DMS153 treated with DMSO at 0.1 percent for 48 hours (cell line): ENCODE results near the gene FADS3.

Source experiments
- DNase-seq: peaks from one replicate; lab custom pipeline; 2025; ENCODE audit not compliant: unreplicated experiment; lab: John Stamatoyannopoulos, UW

FADS3 gene

DNA sequence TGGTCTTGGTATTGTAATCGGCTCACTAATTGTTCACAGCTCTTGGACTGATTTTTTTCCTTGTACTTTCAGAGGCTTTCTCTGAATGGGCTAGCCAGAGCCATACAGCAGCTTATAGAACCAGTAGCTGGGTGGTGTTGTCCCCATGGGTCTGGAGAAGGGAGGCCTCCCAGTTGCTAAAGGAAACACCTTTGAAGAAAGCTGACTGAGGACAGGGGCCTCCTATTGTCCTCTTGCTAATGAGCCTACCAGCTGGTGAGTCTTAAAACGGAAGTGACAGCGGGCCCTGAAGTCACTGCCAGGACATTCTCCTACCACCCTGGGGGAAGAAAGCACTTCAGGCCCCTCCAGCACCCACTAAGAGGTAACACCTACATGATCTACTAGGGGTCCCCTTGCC is 9.9 kb downstream of the FADS3 start:
- no peak for DNase-seq

DNA sequence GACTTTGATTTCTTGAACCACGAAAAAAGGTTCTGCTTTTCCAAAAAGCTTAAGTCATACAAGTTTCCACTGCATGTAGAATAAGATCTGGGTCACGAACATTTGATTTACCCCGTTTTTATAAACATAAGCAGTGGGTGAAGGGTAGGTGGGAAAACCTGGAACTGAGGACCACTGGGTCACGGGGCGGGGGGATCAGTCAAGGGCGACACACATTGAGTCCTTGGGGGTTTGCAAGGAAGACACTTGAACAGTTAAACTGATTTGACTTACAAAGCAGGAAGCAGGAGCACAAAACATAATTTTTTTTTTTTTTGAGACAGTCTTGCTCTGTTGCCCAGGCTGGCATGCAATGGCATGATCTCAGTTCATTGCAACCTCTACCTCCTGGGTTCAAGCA is 10.9 kb downstream of the FADS3 start:
- DNase-seq: no peak

DNA sequence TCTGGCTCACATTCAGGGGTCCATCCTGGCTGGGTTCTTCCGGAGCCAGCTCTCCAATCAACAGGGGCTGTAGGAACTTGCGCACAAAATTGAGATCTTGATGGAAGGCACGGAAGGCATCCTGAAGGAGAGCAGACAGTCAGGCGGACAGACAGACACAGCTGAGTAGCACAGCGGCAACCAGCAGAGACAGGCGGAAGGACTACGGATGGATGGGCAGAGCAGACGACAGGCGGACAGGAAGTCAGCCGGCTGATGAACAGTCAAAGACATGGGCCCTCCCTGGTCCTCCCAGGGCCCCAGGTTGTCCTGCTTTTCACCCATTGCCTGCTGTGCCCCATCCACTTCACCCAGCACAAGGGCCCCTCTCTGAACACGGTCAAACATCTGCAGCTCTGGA is 11.3 kb downstream of the FADS3 start:
- no peak for DNase-seq

GRCh38 chr11:61879152-61879551 is 12.2 kb downstream of the FADS3 start:
- DNase-seq: no peak

DNA sequence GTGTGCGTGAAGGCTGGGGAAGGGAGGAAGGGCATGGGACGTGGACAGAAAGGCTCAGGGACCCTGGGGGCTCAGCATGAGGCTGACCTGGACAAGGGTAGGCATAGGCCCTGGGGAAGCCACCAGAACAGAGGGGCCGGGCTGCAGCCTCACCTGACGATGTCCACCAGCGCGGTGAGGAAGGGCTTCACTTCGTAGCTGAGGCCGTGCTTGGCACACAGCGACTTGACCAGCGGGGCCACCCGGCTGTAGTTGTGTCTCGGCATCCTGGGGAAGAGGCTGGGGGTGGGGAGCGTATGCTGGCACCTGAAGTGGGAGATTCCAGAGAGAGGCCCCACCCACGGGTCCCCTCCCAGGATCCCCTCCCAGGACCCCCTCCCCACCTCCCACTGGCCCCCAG is 15.6 kb downstream of the FADS3 start:
- no peak for DNase-seq

GRCh38 chr11:61874853-61875252 is 16.5 kb downstream of the FADS3 start:
- DNase-seq: no peak

- DNase-seq: no peak
Observed at GRCh38 chr11:61874377-61874809, 17.0 kb downstream of the FADS3 start.

DNA sequence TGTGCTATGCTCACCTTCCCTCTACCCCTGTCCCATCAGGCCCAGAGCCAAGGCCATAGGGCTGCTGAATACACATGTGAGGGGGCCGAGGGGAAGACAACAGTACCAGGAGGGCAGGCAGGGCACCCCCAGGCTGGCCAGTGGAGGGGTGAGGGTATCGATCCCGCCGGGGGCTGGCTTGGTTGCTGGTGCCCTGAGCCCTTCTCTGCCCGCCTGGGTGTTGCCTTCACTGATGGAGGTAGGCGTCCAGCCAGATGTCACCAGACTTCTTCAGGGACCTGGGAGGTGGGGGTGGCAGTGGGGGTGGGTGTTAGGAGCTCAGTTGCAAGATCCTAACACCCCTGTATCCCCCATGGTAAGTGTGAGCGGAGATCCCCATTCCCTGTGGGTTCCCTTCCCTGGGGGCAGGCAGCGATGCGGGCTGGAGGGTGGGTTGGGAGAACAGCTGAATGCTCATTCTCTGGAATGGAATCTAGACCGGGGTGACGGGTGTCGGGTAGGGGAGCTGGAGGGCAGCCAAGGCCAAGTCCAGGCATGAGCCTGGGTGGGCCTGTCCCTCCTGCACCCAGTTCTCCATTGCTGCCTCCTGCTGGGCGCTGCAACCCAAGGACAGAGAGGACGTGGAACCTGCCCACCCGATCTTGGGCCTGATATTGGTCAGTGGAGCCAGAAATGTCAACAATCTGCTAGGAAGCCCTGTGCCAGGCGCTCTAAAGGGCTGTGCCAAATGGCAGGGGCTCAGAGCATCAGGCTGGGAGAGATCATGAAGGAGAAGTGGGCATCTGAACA is 17.6 kb downstream of the FADS3 start:
- no peak for DNase-seq

- DNase-seq: no peak
Observed at GRCh38 chr11:61872935-61873565, 18.3 kb downstream of the FADS3 start.

GRCh38 chr11:61871158-61871597 is 20.2 kb downstream of the FADS3 start:
- DNase-seq: peak; percentile 72

DNA sequence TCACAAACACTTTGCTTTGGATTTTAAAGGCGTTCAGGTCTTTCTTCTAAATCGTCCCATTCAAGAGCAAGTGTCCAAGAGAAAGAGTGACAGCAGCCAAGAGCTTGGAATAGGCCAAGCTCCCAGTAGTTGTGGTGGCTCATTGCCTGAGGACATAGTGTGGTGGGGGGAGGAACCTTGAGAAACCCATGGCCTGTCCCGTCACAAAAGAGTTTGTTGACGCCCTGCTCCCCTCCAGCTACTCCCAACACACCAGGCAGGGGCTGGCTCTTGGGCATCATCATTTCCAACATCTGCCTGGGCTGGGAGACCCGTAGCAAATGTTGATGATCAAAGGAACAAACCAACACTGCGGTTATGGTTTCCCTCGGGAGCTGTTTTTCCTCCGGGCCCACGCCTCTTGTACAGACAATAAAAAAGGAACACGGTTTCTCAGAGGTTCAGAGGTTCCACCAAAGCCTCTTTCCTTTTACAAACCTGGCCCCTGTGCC is 20.8 kb downstream of the FADS3 start:
- no peak for DNase-seq

- DNase-seq: no peak
Observed at GRCh38 chr11:61869708-61870451, 21.5 kb downstream of the FADS3 start.

DNA sequence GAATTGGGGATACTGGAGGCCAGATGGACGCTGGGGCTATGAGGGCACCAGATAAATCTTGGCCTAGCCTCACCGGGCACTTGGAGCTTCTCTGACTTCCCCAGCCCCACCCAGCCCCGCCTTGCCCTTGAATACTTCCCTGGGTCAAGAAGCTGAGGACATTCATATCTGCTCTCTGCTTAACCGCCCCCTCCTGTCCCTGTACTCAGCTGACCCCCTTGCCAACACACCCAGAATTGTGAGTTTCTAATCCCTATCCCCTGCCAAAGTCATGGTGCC is 22.0 kb downstream of the FADS3 start:
- DNase-seq: no peak

DNA sequence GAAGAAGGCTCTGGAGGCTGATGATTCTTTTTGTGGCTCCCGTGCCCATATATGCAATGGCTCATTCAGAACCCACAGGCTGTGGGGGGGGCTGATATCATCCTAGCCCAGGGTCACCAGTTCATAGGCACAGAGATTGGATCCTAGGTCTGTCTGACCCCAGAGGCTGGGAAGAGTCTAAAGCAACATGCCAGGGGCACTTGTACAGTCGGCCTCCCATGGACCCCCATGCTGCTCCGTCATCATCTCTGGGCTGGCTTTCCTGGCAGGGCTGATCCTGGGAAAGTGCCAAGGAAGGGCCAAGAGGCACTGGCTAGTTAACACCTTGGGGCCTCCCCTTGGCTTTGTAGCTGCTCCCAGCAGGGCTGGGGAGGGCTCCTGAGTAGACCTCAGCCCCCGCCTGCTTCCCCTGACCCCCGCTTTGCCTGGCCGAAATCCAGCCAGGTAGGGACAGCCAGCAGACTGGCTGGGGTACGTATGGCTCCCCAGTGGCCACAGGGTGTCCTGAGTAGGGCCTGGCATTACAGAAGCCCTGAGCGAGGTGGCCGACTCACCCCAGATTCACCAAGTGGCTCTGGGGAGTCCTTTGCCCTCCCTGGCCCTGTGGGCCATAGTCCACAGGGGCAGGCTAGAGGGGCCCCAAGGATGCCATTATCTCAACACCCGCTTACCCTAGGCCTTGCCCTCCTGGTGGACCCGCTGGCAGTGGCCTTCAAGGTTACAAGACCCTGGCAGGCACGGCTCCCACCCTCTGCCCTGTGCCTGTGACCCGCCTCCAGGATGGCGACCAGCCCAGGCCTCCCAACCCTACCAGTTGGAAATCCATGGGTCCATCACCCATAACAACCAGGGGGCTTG is 22.5 kb downstream of the FADS3 start:
- no peak for DNase-seq

DNA sequence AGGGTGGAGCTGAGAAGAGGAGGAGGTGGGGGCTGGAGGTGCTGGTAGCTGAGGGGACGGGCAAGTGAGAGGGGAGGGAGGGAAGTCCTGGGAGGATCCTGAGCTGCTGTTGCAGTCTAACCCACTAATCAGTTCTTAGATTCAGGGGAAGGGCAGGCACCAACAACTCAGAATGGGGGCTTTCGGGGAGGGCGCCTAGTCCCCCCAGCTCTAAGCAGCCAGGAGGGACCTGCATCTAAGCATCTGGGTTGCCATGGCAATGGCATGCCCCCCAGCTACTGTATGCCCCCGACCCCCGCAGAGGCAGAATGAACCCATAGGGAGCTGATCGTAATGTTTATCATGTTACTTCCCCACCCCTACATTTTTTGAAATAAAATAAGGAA is 24.4 kb downstream of the FADS3 start:
- no peak for DNase-seq

- no peak for DNase-seq
Observed at GRCh38 chr11:61866231-61866957, 25.0 kb downstream of the FADS3 start.

GRCh38 chr11:61864814-61865775 is 26.2 kb downstream of the FADS3 start:
- DNase-seq: no peak

- DNase-seq: no peak
Observed at GRCh38 chr11:61863548-61864081, 27.7 kb downstream of the FADS3 start.
